ENCODE data around the gene UCN2. TPM values are rescaled to one million over a fixed set of nuclear protein-coding genes. Genes with fewer than 3 reads are reported as not detected.

UCN2 gene
- total and polyA plus RNA-seq, 2 of the 4 experiments (the other 2 are of a cell fraction), result 0.54 to 2.7 TPM

GRCh38 chr3:48565591-48566400, 2.2 kb upstream of the UCN2 start:
- Histone ChIP-seq H2BK20ac (ENCODE audit: low read depth, low read length) (peak overlapping the region; percentile 79), H2AFZ (replicated peaks; ENCODE audit: low read length, poor library complexity) (peak overlapping the region; percentile 61), H2BK5ac (ENCODE audit: low read depth, low read length, poor library complexity, severe bottlenecking) (peak overlapping the region; percentile 89), H3K36me3 (ENCODE audit: control insufficient read depth, insufficient read depth, low read length) (peaks cover 50% of the 10 kb centered on the region), H3K4ac (ENCODE audit: low read depth, low read length) (peak overlapping the region; percentile 89), H3K79me1 (ENCODE audit: low read depth in 1 of 2, low read length in 2 of 2) (peaks cover 0 to 38% of the 10 kb centered on the region in 2 experiments; a peak in 3 of 4 replicates), H3K23ac (ENCODE audit: low read depth, low read length) (peak overlapping the region; percentile 58), H3K9me3 (ENCODE audit: control insufficient read depth, insufficient read depth, low read length) (no peaks in the 10 kb centered on the region), H3K4me1 (ENCODE audit: control insufficient read depth, insufficient read depth, low read length) (peaks cover 26% of the 10 kb centered on the region), H3K18ac (ENCODE audit: low read depth, low read length) (peak overlapping the region; percentile 26; the same call in 1 of the 2 replicates), H2AK5ac (ENCODE audit: low read depth, low read length) (peak overlapping the region; percentile 99), H4K20me1 (ENCODE audit: insufficient read depth, low read length) (no peaks in the 10 kb centered on the region; the same call in 1 of the 2 replicates), H3K4me3 (ENCODE audit: insufficient read depth, low read depth, low read length) (no peak overlapping the region), H3K14ac (replicated peaks; ENCODE audit: low read depth, low read length) (peak overlapping the region; percentile 74), H3K9me1 (ENCODE audit: insufficient read depth, low read length) (peaks cover 27% of the 10 kb centered on the region), H4K8ac (ENCODE audit: low read depth in 2 of 2, low read length in 2 of 2) (peak overlapping the region; percentile 1 to 17; a peak in 2 of 4 replicates), H3K4me2 (ENCODE audit: low read depth, low read length) (no peak overlapping the region), H3K27me3 (ENCODE audit: control insufficient read depth, insufficient read depth, low read length) (no peaks in the 10 kb centered on the region), H4K5ac (ENCODE audit: low read depth, low read length) (peak overlapping the region; percentile 25; the same call in 1 of the 2 replicates), H3K27ac (ENCODE audit: insufficient read depth, low read length) (peak overlapping the region; percentile 7), H2BK120ac (ENCODE audit: low read depth, low read length) (peak overlapping the region; percentile 77), H3K56ac (ENCODE audit: extremely low read depth, insufficient read depth, low read length) (no peak overlapping the region; the same call in 1 of the 2 replicates), H2BK15ac (ENCODE audit: low read depth, low read length) (peak overlapping the region; percentile 76; the same call in 2 of the 3 replicates), H4K91ac (ENCODE audit: insufficient read depth, low read depth, low read length) (peak overlapping the region; percentile 47), H2AK9ac (replicated peaks; ENCODE audit: low read depth, low read length, poor library complexity) (peak overlapping the region; percentile 94), H3K9ac (ENCODE audit: low read depth, low read length) (no peak overlapping the region)
- ATAC-seq (ENCODE audit: low read depth) (peak; percentile 31; the same call in 1 of the 2 replicates), DNase-seq (peak; percentile 64)
- TF ChIP-seq FOS (IDR thresholded peaks at IDR 0.05; ENCODE audit: low read depth, low read length) (peak; percentile 54), BHLHE40 (IDR thresholded peaks at IDR 0.05; ENCODE audit: low read depth, low read length) (no peak), CEBPB (IDR thresholded peaks at IDR 0.05; ENCODE audit: low read depth, low read length) (no peak), POLR2A (IDR thresholded peaks at IDR 0.05; ENCODE audit: low read depth, low read length) (no peak), SMC3 (IDR thresholded peaks at IDR 0.05; ENCODE audit: low read depth, low read length) (no peak), NFE2L2 (IDR thresholded peaks at IDR 0.05; ENCODE audit: low read depth, low read length) (0 out of 2 replicates have a peak, but pooled peaks have one; percentile 34), RFX5 (IDR thresholded peaks at IDR 0.05; ENCODE audit: low read depth, low read length) (no peak), CTCF (conservative IDR thresholded peaks at IDR 0.05; ENCODE audit: low read depth, low read length) (no peak), RCOR1 (IDR thresholded peaks at IDR 0.05; ENCODE audit: insufficient replicate concordance, low read length) (no peak), ELK1 (IDR thresholded peaks at IDR 0.05; ENCODE audit: borderline replicate concordance, low read depth, low read length) (no peak), RAD21 (IDR thresholded peaks at IDR 0.05; ENCODE audit: low read length) (no peak), MXI1 (IDR thresholded peaks at IDR 0.05; ENCODE audit: borderline replicate concordance, low read depth, low read length) (no peak)
- intact Hi-C loops (cut with micrococcal nuclease), result no loop called here
- in situ Hi-C loops (cut with MboI; ENCODE audit: low sequenced_read_pairs), result no loop called here
- CTCF ChIA-PET, result no interaction called here
- 66% methylated on average over 4 of the region's 7 CpGs; no CpG with 5 or more reads in 1 of the 2 experiments for WGBS, 2 experiments (ENCODE audit: extremely low coverage in 2 of 2, insufficient read length in 1 of 2)
- BruUV-seq (replicated peaks), result no TSS peak
- dilution Hi-C loops (cut with HindIII; ENCODE audit: low sequenced_read_pairs, unreplicated experiment), result no loop called here
- POLR2A ChIA-PET (ENCODE audit: unreplicated experiment), result no interaction called here
